DMS114 treated with DMSO at 0.1 percent for 48 hours (cell line): Measurements from ENCODE around the gene LBX2.
"Not testable (repeated sequence)": the region's sequence is repeated elsewhere in the genome, so short reads cannot be mapped to it uniquely, and the experiment has no call there.

ENCODE experiments used
- DNase-seq: peaks from one replicate; lab custom pipeline; 2025; ENCODE audit not compliant: unreplicated experiment; lab: John Stamatoyannopoulos, UW

Gene LBX2

GRCh38 chr2:74486141-74486540 lies 13.3 kb downstream of the LBX2 start:
- DNase-seq: no peak

GRCh38 chr2:74483675-74484164 lies 15.7 kb downstream of the LBX2 start:
- DNase-seq: not testable (repeated sequence)

GRCh38 chr2:74482801-74483674 lies 16.4 kb downstream of the LBX2 start, which contains the start of the genes CCDC142 and TTC31:
TSS of gene CCDC142 (minus strand) at chr2:74482998. CDS start at chr2:74482837, 161 bp downstream.
TSS of gene TTC31 (plus strand) at chr2:74483081. CDS start at chr2:74483096, 15 bp downstream.
- DNase-seq: peak; percentile 98

GRCh38 chr2:74481961-74482800 lies 17.2 kb downstream of the LBX2 start:
- no peak for DNase-seq

GRCh38 chr2:74481431-74481830 lies 18.0 kb downstream of the LBX2 start:
- DNase-seq: no peak

DNA sequence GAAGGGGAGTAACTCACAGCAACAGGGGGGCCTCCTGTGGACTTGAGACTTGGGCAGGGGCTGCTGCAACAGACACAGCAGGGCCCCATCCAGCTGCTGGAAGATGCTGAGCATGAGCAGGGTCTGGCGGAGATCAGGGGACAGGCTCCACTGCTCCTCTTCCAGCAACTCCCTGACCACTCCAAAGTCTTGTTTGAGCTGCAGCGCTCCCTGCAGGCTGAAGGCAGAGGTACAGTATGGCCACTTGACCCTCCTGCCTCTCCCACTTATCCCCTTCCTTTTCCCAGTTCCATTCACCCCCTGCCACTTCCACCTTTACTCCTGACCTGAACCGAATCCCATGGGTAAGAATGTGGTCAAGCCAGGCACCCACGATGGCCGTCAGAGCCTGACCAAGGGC lies 24.5 kb downstream of the LBX2 start:
- no peak for DNase-seq

GRCh38 chr2:74474481-74474880 lies 24.9 kb downstream of the LBX2 start:
- no peak for DNase-seq

GRCh38 chr2:74472945-74473258 lies 26.5 kb downstream of the LBX2 start:
- no peak for DNase-seq

GRCh38 chr2:74472086-74472944 lies 27.1 kb downstream of the LBX2 start, which contains the start of gene MRPL53:
TSS of gene MRPL53 (minus strand) at chr2:74472680. CDS start at chr2:74472660, 20 bp downstream.
- peak; percentile 88 for DNase-seq

DNA sequence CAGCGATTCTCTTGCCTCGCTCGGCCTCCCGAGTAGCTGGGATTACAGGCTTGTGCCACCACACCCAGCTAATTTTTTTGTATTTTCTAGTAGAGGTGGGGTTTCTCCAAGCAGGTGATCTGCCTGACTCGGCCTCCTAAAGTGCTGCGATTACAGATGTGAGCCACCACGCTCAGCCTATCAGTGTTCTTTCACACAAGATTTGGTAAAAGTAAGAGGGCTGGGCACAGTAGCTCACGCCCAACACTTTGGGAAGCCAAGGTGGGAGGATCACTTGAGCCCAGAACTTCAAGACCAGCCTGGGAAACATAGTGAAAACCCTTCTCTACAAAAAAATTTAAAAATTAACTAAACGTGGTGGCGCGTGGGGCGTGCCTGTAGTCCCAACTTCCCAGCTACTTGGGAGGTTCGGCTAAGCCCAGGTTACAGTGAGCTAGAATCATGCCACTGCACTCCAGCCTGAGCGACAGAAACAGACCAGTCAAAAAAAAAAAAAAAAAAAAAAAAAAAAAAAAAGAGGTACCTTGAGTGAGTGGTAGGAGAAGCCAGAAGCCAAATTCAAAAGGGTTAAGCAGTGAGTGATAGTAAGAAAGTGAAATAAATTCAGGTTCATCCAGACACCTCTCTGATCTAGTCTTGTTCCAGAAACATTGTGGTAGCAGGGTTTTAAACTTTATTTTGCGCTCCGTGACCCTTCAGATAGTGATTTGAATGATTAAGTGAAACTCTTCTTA lies 27.9 kb downstream of the LBX2 start:
- DNase-seq: no peak

DNA sequence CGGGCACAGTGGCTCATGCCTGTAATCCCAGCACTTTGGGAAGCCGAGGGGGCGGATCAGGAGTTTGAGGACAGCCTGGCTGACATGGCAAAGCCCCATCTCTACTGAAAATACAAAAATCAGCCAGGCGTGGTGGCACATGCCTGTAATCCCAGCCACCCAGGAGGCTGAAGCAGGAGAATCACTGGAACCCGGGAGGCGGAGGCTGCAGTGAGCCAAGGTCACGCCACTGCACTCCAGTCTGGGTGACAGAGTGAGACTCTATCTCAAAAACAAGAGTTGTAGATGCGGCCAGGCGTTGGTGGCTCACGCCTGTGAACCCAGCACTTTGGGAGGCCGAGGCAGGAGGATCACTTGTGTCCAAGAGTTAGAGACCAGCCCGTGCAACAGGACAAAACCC lies 28.7 kb downstream of the LBX2 start:
- not testable (repeated sequence) for DNase-seq

DNA sequence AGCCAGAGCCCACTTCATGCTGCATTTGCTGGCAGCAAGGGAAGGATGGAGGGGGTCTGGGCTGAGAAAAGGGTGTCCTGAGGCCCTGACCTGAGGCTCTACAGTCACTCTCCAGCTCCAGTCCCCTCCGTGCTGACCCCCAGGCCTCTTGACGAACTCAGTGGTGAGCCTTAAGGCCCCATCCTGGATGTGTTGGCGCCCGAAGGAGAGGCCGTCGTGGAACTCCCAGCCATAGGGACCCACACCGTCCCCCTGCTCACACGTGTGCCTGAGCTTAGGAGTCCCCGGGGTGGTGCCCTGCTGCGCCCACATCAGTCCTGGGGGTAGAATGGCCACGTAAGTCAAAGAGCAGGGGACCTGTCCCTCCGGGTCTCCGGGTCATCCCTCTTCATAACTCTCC lies 35.0 kb downstream of the LBX2 start:
- no peak for DNase-seq

DNA sequence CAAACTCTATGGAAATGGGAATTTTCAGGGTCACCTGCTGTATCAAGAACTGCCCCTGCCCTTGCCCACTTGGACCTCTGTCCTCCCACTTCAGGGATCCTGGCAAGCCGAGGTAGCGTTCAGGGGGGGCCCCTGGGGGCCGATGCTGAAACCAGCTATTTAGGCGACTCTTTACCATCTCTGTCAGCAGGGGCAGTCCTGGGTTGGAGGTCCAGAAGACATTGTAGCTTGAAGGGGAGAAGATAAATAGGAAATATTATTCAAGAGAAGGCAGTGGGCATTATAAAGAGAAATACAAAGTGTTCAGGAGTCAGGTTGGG lies 36.7 kb downstream of the LBX2 start:
- DNase-seq: no peak

- no peak for DNase-seq
Measured at GRCh38 chr2:74462054-74462785, 37.2 kb downstream of the LBX2 start.

DNA sequence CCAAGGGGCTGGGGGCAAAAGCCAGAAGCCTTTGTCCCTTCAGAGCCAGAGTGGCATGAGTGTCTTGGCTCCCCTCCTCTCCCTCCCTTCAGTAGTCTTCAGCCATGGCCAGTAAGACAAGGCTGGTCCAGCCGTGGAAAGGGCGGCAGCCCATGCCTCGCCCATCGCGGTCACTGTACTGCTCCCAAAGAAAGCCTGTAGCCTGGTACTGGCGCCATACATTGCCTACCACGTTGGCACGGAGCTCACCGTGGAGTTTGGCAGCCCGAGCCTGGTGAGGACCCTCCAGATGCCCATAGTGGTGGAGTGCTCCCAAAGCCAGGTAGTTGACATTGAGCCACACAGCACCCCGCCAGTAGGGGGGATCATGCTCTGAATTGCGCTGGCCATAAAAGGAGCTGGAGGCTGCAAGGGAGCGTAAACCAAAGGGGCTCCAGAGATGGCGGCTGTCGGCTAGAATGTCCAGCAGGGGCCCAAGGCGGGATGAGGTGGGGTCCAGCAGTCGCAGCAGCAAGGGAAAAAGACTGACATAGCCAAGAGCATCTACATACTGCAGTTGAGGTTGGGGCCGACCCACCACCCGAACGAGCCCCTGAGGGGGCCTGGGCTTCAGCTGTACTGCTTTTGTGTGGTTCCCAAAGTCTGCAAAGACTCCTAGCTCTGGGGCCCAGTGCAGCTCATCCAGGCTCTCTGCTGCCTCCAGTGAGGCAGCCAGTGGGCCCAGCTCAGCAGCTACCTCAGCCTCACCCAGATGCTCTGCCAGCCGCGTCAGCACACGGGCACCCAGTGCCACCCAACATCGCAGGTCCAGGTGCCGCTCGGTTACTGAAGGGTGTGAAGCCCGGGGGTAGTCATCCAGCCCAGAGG lies 38.0 kb downstream of the LBX2 start:
- DNase-seq: no peak

- DNase-seq: not testable (repeated sequence)
Measured at GRCh38 chr2:74460187-74460586, 39.2 kb downstream of the LBX2 start.

DNA sequence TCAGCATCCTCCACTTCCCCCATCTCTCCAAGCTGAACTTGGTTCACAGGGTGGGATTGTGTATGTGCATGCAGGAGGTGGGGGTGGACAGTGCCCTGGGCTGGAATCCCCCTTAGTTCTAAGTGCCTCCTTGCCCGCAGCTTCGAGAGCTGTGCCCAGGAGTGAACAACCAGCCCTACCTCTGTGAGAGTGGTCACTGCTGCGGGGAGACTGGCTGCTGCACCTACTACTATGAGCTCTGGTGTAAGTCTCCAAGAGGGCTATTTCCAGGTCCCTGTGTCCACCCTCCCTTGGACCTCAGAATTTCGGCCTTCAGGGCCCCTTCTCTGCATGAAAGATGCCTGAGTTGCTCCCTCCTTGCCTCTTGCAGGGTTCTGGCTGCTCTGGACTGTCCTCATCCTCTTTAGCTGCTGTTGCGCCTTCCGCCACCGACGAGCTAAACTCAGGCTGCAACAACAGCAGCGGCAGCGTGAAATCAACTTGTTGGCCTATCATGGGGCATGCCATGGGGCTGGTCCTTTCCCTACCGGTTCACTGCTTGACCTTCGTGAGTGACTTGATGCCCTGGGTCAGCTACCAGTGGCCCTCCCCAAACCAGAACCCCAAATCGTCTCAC lies 39.8 kb downstream of the LBX2 start:
- DNase-seq: not testable (repeated sequence)

DNA sequence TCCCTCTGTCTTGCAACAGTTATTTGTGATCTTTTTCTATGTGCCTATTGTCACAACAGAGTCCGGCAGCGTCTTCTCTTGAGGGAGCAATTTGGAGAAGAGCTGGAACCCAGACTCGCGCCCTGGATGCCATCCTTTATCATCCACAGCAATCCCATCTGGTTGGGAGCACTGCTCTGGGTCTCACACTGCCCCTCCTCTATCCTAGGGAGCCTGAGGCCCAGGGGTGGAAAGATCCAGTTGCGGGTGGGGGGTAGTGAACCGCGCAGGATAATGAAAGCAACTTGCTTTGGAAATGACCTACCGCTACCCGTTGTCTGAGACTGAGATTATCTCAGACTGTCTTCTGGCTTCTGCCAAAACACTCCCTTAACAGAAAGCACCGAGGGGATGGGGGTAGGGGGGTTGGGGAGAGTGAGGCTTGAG lies 40.5 kb downstream of the LBX2 start:
- DNase-seq: no peak
